ENCODE measurements around the gene VARS1.
"Not testable (repeated sequence)": the region's sequence is repeated elsewhere in the genome, so short reads cannot be mapped to it uniquely, and the experiment has no call there.

The VARS1 gene

DNA sequence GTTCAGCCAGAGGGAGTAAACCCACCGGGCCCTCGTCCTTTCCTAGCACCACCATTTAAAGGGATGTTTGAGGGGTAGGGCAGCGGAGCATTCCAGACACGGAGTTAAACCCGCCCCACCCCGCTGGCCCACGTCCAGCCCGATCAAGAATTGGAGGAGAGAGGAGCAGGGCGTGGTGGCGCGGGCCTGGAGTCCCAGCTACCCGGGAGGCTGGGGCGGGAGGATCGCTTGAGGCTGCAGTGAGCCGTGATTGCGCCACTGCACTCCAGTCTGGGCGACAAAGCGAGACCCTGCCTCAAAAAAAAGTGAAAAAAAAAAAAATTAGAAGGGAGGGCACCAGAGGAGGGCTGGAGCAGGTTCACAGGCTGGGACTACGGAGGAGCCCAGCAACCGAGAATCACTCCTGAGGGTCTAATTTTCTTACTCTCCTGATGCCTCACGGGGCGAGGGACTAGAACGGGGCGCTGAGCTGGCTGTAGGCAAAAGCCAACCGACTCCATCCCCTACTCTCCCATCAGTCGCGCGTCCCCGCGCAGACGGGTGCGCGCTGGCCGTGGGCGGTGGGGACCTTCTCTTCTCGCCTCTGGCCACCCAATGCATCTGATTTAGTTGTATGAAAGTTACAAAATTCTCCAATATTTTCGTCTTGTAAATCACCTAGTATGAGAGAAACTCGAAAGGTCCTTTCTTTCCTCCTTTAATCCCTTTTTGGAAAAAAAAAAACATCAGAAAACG, 25.9 kb upstream of the VARS1 start:
- no peak for DNase-seq (ENCODE audit: low read depth)

GRCh38 chr6:31820399-31820798, 24.8 kb upstream of the VARS1 start:
- not testable (repeated sequence) for DNase-seq (ENCODE audit: low read depth)

GRCh38 chr6:31819871-31820299, 24.3 kb upstream of the VARS1 start:
- DNase-seq (ENCODE audit: low read depth): no peak

- DNase-seq (ENCODE audit: low read depth): not testable (repeated sequence)
These were observed 22.5 kb upstream of the VARS1 start for GRCh38 chr6:31817929-31818511.

DNA sequence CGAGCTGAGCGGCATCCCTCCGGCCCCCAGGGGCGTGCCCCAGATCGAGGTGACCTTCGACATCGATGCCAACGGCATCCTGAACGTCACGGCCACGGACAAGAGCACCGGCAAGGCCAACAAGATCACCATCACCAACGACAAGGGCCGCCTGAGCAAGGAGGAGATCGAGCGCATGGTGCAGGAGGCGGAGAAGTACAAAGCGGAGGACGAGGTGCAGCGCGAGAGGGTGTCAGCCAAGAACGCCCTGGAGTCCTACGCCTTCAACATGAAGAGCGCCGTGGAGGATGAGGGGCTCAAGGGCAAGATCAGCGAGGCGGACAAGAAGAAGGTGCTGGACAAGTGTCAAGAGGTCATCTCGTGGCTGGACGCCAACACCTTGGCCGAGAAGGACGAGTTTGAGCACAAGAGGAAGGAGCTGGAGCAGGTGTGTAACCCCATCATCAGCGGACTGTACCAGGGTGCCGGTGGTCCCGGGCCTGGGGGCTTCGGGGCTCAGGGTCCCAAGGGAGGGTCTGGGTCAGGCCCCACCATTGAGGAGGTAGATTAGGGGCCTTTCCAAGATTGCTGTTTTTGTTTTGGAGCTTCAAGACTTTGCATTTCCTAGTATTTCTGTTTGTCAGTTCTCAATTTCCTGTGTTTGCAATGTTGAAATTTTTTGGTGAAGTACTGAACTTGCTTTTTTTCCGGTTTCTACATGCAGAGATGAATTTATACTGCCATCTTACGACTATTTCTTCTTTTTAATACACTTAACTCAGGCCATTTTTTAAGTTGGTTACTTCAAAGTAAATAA, 21.8 kb upstream of the VARS1 start:
- DNase-seq (ENCODE audit: low read depth): not testable (repeated sequence)

- DNase-seq (ENCODE audit: low read depth): peak; percentile 58
These were observed 19.7 kb upstream of the VARS1 start, which contains the start of the genes HSPA1A and HSPA1L for GRCh38 chr6:31815025-31815838. Gene HSPA1A (plus strand): TSS chr6:31815543. CDS start chr6:31815757, 214 bp downstream. Gene HSPA1L (minus strand): TSS chr6:31815283. CDS start chr6:31811972, 3,311 bp downstream.

DNA sequence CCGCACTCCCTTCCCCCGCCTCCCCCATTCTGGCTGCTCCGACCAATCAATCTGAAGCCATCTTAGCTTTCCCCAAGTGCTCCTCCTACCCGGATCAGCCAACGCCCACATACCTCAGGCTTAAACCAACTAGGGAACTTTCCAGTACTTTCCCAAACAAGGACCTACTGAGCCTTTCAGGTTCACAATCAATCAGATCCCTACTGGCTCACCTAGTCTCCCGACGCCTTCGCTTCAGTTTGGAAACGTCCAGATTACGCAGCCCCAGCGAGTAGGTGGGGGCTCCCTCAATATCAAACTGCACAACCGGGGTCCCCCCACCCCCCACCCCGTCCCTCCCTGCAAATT, 19.1 kb upstream of the VARS1 start:
- peak; percentile 75 for DNase-seq (ENCODE audit: low read depth)

DNA sequence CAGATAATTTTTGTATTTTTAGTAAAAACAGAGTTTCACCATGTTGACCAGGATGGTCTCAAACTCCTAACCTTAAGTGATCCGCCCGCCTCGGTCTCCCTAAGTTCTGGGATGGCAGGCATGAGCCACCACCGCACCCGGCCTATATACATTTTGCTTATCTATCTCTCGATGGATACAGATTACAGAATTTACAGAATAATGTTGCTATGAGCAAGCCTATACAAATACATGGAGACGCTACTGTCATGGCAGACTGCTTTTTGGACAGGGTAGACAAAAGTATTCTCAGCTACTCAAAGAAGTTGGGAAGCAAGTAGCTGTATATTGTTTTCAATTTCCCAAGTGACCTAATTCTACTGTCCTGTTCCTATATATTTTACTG, 17.9 kb upstream of the VARS1 start:
- DNase-seq (ENCODE audit: low read depth): no peak

DNA sequence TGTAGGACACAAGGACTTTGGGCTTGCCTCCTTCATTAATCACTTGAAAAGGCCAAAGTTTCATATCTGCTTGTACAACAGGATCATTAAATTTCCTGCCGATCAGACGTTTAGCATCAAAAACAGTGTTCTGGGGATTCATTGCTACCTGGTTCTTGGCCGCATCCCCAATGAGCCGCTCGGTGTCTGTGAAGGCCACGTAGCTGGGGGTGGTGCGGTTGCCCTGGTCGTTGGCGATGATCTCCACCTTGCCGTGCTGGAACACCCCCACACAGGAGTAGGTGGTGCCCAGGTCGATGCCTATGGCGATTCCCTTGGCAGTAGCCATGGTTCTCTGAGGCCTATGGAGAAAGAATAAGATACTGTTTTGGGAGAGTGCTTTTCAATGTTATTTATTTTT, 16.1 kb upstream of the VARS1 start:
- no peak for DNase-seq (ENCODE audit: low read depth)

GRCh38 chr6:31808599-31808998, 13.0 kb upstream of the VARS1 start:
- not testable (repeated sequence) for DNase-seq (ENCODE audit: low read depth)

DNA sequence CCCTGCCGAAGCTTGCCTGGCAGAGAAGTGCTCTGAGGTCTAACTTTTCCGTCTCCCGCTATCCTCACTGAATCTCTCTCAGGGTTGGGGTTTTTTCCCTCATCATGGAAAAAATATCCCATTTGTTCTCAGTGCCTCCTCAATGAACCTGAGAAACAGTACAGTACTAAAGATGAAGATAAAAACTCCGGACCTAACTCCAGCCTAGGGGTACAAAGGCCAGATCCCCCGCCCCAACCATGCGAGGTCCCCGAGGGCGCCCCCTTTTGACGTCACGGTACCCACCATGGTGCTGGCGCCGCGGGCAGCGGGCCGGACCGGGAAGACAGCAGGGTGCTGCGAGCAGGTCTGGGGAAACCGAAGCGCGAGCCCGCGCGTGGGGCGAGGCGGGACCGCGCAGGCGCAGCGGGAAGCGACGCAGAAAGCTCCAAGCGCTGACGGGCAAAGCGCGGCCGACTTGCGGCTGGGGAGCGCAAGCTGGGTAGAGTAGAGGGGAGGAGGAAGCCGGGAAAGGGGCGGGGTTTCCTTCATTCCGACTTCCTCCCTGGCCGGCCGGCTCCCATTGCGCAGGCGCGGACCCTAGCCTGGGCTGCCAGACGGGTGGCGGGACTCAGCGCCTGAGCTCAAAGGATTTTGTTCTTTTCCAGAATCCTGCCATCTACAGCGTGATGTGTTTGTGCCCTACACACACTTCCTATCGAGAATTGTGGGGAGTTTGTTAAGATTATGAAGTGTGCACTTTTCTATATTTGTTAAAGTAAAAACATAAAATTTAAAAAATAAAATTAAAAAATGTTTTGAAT, 11.1 kb upstream of the VARS1 start, which contains the start of gene LSM2:
Gene LSM2, minus strand, starts transcription at position 497 of the 803 bp plus-strand sequence. Its CDS starts 209 bp downstream, at position 288.
- peak; percentile 96 for DNase-seq (ENCODE audit: low read depth)

- no peak for DNase-seq (ENCODE audit: low read depth)
These were observed 10.5 kb upstream of the VARS1 start for GRCh38 chr6:31805939-31806469.

GRCh38 chr6:31801031-31801927, 5.7 kb upstream of the VARS1 start:
- not testable (repeated sequence) for DNase-seq (ENCODE audit: low read depth)

GRCh38 chr6:31799781-31800180, 4.2 kb upstream of the VARS1 start:
- no peak for DNase-seq (ENCODE audit: low read depth)

DNA sequence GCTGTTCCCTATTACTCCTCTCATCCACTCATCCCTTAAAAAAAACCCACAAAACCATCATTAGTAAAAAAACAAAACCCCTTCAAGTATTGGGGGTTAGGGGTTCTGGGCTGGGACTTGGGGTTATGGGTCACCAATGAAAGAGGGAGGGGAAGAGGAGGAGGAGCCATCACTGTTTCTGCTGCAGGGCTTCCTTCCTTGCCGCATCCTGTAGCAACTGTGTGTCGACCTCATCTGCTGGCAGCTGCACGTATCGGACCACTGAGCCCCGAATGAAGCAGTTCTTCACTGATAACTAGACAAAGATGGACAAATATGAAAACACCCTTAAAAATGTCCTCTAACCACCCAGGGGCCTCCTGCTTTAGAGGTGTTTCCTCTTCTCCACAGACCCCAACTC, 2.0 kb upstream of the VARS1 start:
- DNase-seq (ENCODE audit: low read depth): no peak

- no peak for DNase-seq (ENCODE audit: low read depth)
These were observed 1.4 kb upstream of the VARS1 start for GRCh38 chr6:31796993-31797385.

GRCh38 chr6:31794866-31795615, 511 bp downstream of the VARS1 start:
- no peak for DNase-seq (ENCODE audit: low read depth)

GRCh38 chr6:31794294-31794865, 1.2 kb downstream of the VARS1 start:
- DNase-seq (ENCODE audit: low read depth): no peak

GRCh38 chr6:31793927-31794245, 1.7 kb downstream of the VARS1 start:
- not testable (repeated sequence) for DNase-seq (ENCODE audit: low read depth)

Data from T-helper 22 cell (primary cell).